HepG2 (cell line): Measurements from ENCODE around the gene COL26A1. TPM values are rescaled to one million over a fixed set of nuclear protein-coding genes. Genes with fewer than 3 reads are reported as not detected.
A peak's percentile ranks its signal among the peaks of the same experiment; 100 is the strongest.

Experiments used
- ATAC-seq: fragments of 200-7000 bp; cut with Tn5 transposase; 3 replicates; pipeline ENCODE4 v1.9.1; 2020; ENCODE audit warnings: mild to moderate bottlenecking, moderate library complexity
- BruUV-seq: library from RNA; stranded (reverse); fragments of 400-500 nt; replicated peaks from 2 replicates; lab custom pipeline; 2021; lab: Mats Ljungman, UMichigan
- CTCF ChIA-PET: fragments of 300-600 bp; formaldehyde crosslinking; extraction: SDS; loops from one replicate; lab custom pipeline; 2021; ENCODE audit warnings: low total read pairs, inconsistent platforms, low intra/inter-chr PET ratio; lab: Yijun Ruan, JAX
- POLR2A ChIA-PET: fragments of 350-600 bp; sonication (Branson Sonifier 250); formaldehyde crosslinking; loops from one replicate; lab custom pipeline; 2020; ENCODE audit warnings: antibody characterized with exemption, inconsistent platforms; lab: Yijun Ruan, JAX
- DNase-seq: peaks from one replicate; pipeline ENCODE4 v3.0.0-alpha.2; 2015; ENCODE audit warnings: low spot score
- FAIRE-seq: peaks from 3 replicates; lab custom pipeline; 2011; peaks lifted over from hg19 to GRCh38; lab: Jason Lieb, UNC
- H2AFZ ChIP-seq: one replicate; pipeline ENCODE4 v1.6.1; 2011; ENCODE audit warnings: low read length, inconsistent platforms
- H3K27ac ChIP-seq: fragments of 300-600 bp; 3 replicates; pipeline ENCODE4 v1.8.0; 2011; ENCODE audit warnings: mixed run types, mild to moderate bottlenecking, mixed read lengths, low read length, inconsistent platforms; ENCODE audit not compliant: insufficient read depth; ENCODE audit errors: extremely low read length
- H3K27me3 ChIP-seq, 2 experiments: fragments of 200-600 bp in 1 of 2; 2 replicates in 1 of 2; 3 replicates in 1 of 2; pipeline versions ENCODE4 v1.6.0 to v1.8.0; 2011; ENCODE audit warnings: low read length in 2 of 2, mild to moderate bottlenecking in 2 of 2, moderate library complexity in 2 of 2, inconsistent platforms in 1 of 2; ENCODE audit not compliant: insufficient read depth in 2 of 2, control insufficient read depth in 1 of 2
- H3K36me3 ChIP-seq, 2 experiments: fragments of 200-600 bp in 1 of 2; replicated peaks in 1 of 2; 2 replicates in 1 of 2; 3 replicates in 1 of 2; pipeline versions ENCODE4 v1.5.1 to v1.8.0; 2011; ENCODE audit warnings: low read length in 2 of 2, inconsistent platforms in 1 of 2; ENCODE audit not compliant: insufficient read depth in 2 of 2, control insufficient read depth in 1 of 2
- H3K4me1 ChIP-seq: 2 replicates; pipeline ENCODE4 v1.5.1; 2012; ENCODE audit warnings: low read length, inconsistent platforms; ENCODE audit not compliant: insufficient read depth
- H3K4me2 ChIP-seq: 2 replicates; pipeline ENCODE4 v1.6.0; 2011; ENCODE audit warnings: low read depth, low read length, inconsistent platforms
- H3K4me3 ChIP-seq, 3 experiments: fragments of 200-600 bp in 1 of 3; sonication (generic), shearing (Covaris generic) in 1 of 3; replicated peaks in 1 of 3; 2 replicates each; pipeline ENCODE4 v1.5.1; 2011 to 2016; ENCODE audit warnings: low read length in 3 of 3, inconsistent platforms in 2 of 3, low read depth in 2 of 3, mild to moderate bottlenecking in 2 of 3, control low read depth in 1 of 3, mixed read lengths in 1 of 3; ENCODE audit not compliant: insufficient read depth in 1 of 3
- H3K79me2 ChIP-seq: one replicate; pipeline ENCODE4 v1.6.1; 2011; ENCODE audit warnings: low read length, inconsistent platforms; ENCODE audit not compliant: insufficient read depth
- H3K9ac ChIP-seq: 2 replicates; pipeline ENCODE4 v1.6.0; 2011; ENCODE audit warnings: mild to moderate bottlenecking, low read depth, low read length, inconsistent platforms; ENCODE audit not compliant: insufficient read depth
- H3K9me3 ChIP-seq: 2 replicates; pipeline ENCODE4 v1.5.1; 2012; ENCODE audit warnings: mild to moderate bottlenecking, low read length
- H4K20me1 ChIP-seq: 2 replicates; pipeline ENCODE4 v1.6.0; 2011; ENCODE audit warnings: inconsistent platforms, mild to moderate bottlenecking, low read length, moderate library complexity; ENCODE audit not compliant: insufficient read depth
- FOSL1 ChIP-seq: sonication (generic); formaldehyde crosslinking; IDR thresholded peaks from 2 replicates; pipeline ENCODE4 v1.9.0; 2021; ENCODE audit warnings: missing genetic modification reagents, borderline replicate concordance
- KDM2A ChIP-seq: sonication (generic); formaldehyde crosslinking; IDR thresholded peaks from 2 replicates; pipeline ENCODE4 v1.4.0; 2020; ENCODE audit warnings: low read depth, missing genetic modification reagents, borderline replicate concordance
- KLF13 ChIP-seq: sonication (generic); formaldehyde crosslinking; IDR thresholded peaks from 2 replicates; pipeline ENCODE4 v1.4.0; 2020; ENCODE audit warnings: mild to moderate bottlenecking, missing genetic modification reagents
- KMT2A ChIP-seq: sonication (generic); formaldehyde crosslinking; IDR thresholded peaks from 2 replicates; pipeline ENCODE4 v1.4.0; 2020; ENCODE audit warnings: missing genetic modification reagents
- LCORL ChIP-seq, 2 experiments: fragments of 450-650 bp in 1 of 2; sonication (generic) in 1 of 2; formaldehyde crosslinking in 1 of 2; IDR thresholded peaks; 2 replicates each; pipeline versions ENCODE4 v1.5.0 to v1.6.1; 2017 to 2020; ENCODE audit warnings: antibody characterized with exemption in 1 of 2, missing genetic modification reagents in 1 of 2
- TBL1XR1 ChIP-seq: fragments of 150-350 bp; IDR thresholded peaks from 2 replicates; pipeline ENCODE4 v1.6.1; 2014; ENCODE audit warnings: borderline replicate concordance, low read length; ENCODE audit not compliant: partially characterized antibody
- THAP9 ChIP-seq: sonication (generic); formaldehyde crosslinking; IDR thresholded peaks from 2 replicates; pipeline ENCODE4; 2020; ENCODE audit warnings: missing genetic modification reagents, mild to moderate bottlenecking, borderline replicate concordance
- ZBTB1 ChIP-seq: sonication (generic); formaldehyde crosslinking; IDR thresholded peaks from 2 replicates; pipeline ENCODE4 v1.4.0; 2020; ENCODE audit warnings: missing genetic modification reagents, borderline replicate concordance
- ZFAT ChIP-seq: sonication (generic); formaldehyde crosslinking; conservative IDR thresholded peaks from 2 replicates; pipeline ENCODE4 v1.8.1; 2023; ENCODE audit warnings: missing genetic modification reagents, inconsistent platforms
- ZNF121 ChIP-seq: sonication (generic); formaldehyde crosslinking; IDR thresholded peaks from 2 replicates; pipeline ENCODE4 v1.5.0; 2020; ENCODE audit warnings: mild to moderate bottlenecking, missing genetic modification reagents
- ZNF746 ChIP-seq: sonication (generic); formaldehyde crosslinking; IDR thresholded peaks from 2 replicates; pipeline ENCODE4 v1.8.0; 2022; ENCODE audit warnings: mild to moderate bottlenecking, missing genetic modification reagents
- ZSCAN5A ChIP-seq: sonication (generic); formaldehyde crosslinking; IDR thresholded peaks from 2 replicates; pipeline ENCODE4 v1.8.0; 2022; ENCODE audit warnings: mild to moderate bottlenecking, missing genetic modification reagents, borderline replicate concordance
- WGBS: methylation state at CpG from one replicate; pipeline ENCODE4 v1.1.6; 2017; ENCODE audit warnings: low lambda C conversion rate; 5-methylcytosine and 5-hydroxymethylcytosine counted together
- in situ Hi-C: cut with HindIII; loops from 2 replicates; pipeline ENCODE4 v1.10.0; 2017; ENCODE audit warnings: low pct_unique_long_range_greater_than_20kb; ENCODE audit not compliant: extremely low pct_ligation_motif_present
- intact Hi-C: fragments of 100-400 bp; cut with micrococcal nuclease; formaldehyde crosslinking; loops from one replicate; pipeline ENCODE4 v1.10.0; 2022; ENCODE audit not compliant: unreplicated experiment
- polyA plus RNA-seq, 8 experiments: library from polyadenylated mRNA; depleted of rRNA in 3 of 8; stranded (reverse) in 7 of 8; unstranded in 1 of 8; fragments of >200 nt; fragmentation: Illumina TruSeq in 4 of 8; extraction: Trizol in 4 of 8; gene quantifications; 2 replicates each; pipeline versions ENCODE4 v1.2.1 to v1.2.3, GENCODE V29; 2011 to 2016; ENCODE audit warnings: low read depth in 4 of 8, missing spikeins in 1 of 8, mixed read lengths in 1 of 8; ENCODE audit not compliant: insufficient read depth in 1 of 8
- total RNA-seq, 5 experiments: library from RNA; depleted of rRNA; stranded (reverse); fragments of >200 nt; fragmentation: Illumina TruSeq; extraction: Trizol; gene quantifications; 2 replicates each; pipeline ENCODE4 v1.2.3, GENCODE V29; 2016; ENCODE audit warnings: low read depth in 1 of 5

Gene COL26A1
- total and polyA plus RNA-seq, 2 of the 13 experiments (the other 11 are each of a cell fraction or from before 2014, with no cell fraction given): 7.8 to 9.2 TPM

- DNase-seq: no peak
- CTCF ChIA-PET: no interaction called here
- ATAC-seq: no peak
- no peak for TF ChIP-seq KMT2A (CRISPR knock-in tag)
- TF ChIP-seq ZNF121 (CRISPR knock-in tag): peak; percentile 53; the same call in 1 of the 2 replicates
- in situ Hi-C loops: no loop called here
- no peak overlapping the region for H3K27ac ChIP-seq
- no peaks in the 10 kb centered on the region for H3K79me2 ChIP-seq
- H3K27me3 ChIP-seq: no peaks in the 10 kb centered on the region
- H3K4me2 ChIP-seq: no peak overlapping the region
- H3K9me3 ChIP-seq: no peaks in the 10 kb centered on the region
- no peak overlapping the region for H3K4me3 ChIP-seq
- H3K36me3 ChIP-seq: no peaks in the 10 kb centered on the region
- WGBS: 71% methylated on average over 11 of the region's 11 CpGs
- no TSS peak for BruUV-seq
- FAIRE-seq: no peak
- H3K9ac ChIP-seq: no peak overlapping the region
- POLR2A ChIA-PET: no interaction called here
- intact Hi-C loops: no loop called here
- no peaks in the 10 kb centered on the region for H3K4me1 ChIP-seq
- H2AFZ ChIP-seq: no peak overlapping the region
- no peaks in the 10 kb centered on the region for H4K20me1 ChIP-seq
These were observed 59.9 kb downstream of the COL26A1 start for GRCh38 chr7:101422356-101423195.

GRCh38 chr7:101426303-101427011, 63.8 kb downstream of the COL26A1 start:
- ChIA-PET POLR2A (no interaction called here), CTCF (no interaction called here)
- WGBS: 61% methylated on average over 3 of the region's 10 CpGs
- H3K9me3 ChIP-seq: no peaks in the 10 kb centered on the region
- FAIRE-seq: no peak
- H3K4me2 ChIP-seq: no peak overlapping the region
- H2AFZ ChIP-seq: no peak overlapping the region
- H3K79me2 ChIP-seq: no peaks in the 10 kb centered on the region
- intact Hi-C loops: no loop called here
- H3K27me3 ChIP-seq: no peaks in the 10 kb centered on the region
- no peak overlapping the region for H3K4me3 ChIP-seq
- no peaks in the 10 kb centered on the region for H3K36me3 ChIP-seq
- no peak for ATAC-seq
- H3K4me1 ChIP-seq: no peaks in the 10 kb centered on the region
- no peak overlapping the region for H3K9ac ChIP-seq
- no TSS peak for BruUV-seq
- no peak for DNase-seq
- in situ Hi-C loops: no loop called here
- H3K27ac ChIP-seq: no peak overlapping the region
- no peaks in the 10 kb centered on the region for H4K20me1 ChIP-seq
- TF ChIP-seq ZNF746 (CRISPR knock-in tag) (no peak), LCORL (IDR thresholded peaks at IDR 0.05) (no peak), LCORL (CRISPR knock-in tag; IDR thresholded peaks at IDR 0.05) (no peak), KDM2A (CRISPR knock-in tag) (no peak), FOSL1 (CRISPR knock-in tag) (no peak), THAP9 (no peak), ZFAT (CRISPR knock-in tag) (no peak), TBL1XR1 (no peak), ZBTB1 (CRISPR knock-in tag) (no peak), KLF13 (CRISPR knock-in tag) (no peak), ZSCAN5A (no peak)
